AG08395 (cell line): ENCODE measurements around the gene PLCB3.

Experiments
- DNase-seq: peaks from one replicate; pipeline ENCODE4 v3.0.0; 2012; ENCODE audit warnings: mixed read lengths, low spot score

PLCB3 gene

DNA sequence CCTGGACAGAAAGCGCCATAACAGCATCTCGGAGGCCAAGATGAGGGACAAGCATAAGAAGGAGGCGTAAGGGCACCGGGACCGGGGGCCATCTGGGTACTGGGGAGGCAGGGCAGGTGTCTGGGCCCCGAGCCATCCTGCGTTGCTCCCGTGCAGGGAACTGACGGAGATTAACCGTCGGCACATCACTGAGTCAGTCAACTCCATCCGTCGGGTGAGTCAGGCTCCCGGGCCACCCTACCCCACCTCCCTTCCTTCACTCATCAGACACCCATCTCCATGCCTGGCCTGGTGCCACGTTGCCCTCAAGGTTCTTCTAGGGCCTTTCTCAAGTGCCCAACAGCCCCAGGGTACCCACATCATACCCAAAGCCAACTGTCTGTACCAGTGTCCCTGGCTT lies 15.0 kb downstream of the PLCB3 start:
- no peak for DNase-seq

DNA sequence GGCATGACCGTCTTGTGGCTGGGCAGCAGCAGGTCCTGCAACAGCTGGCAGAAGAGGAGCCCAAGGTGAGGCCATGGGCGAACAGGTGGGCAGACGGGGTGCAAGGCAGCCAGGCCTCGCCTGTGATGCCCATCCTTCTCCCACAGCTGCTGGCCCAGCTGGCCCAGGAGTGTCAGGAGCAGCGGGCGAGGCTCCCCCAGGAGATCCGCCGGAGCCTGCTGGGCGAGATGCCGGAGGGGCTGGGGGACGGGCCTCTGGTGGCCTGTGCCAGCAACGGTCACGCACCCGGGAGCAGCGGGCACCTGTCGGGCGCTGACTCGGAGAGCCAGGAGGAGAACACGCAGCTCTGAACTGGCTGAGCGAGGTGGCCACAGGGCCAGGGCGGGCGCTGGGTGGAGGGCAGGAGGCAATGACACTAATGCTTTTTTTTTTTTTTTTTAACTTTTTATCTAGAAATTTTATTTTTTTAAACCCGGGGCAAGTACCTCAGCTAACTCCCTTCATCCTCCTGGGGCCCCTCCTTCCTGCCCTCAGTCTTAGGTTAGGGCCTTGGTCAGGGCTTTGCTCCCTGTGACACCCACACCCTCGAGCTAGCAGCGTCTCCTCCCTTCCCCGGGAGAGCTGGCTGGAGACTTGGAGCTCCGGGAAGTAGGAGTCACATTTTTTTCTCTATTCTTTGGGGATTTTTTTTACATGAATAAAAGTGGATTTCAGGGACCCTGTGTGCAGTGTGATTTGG lies 16.0 kb downstream of the PLCB3 start:
- no peak for DNase-seq

GRCh38 chr11:64268025-64268892 lies 16.9 kb downstream of the PLCB3 start:
- DNase-seq: no peak

- DNase-seq: no peak
Measured at GRCh38 chr11:64268893-64269539, 17.7 kb downstream of the PLCB3 start.

- peak; percentile 95 for DNase-seq
Measured at GRCh38 chr11:64269540-64270220, 18.4 kb downstream of the PLCB3 start.

GRCh38 chr11:64275031-64275800 lies 23.9 kb downstream of the PLCB3 start:
- no peak for DNase-seq

DNA sequence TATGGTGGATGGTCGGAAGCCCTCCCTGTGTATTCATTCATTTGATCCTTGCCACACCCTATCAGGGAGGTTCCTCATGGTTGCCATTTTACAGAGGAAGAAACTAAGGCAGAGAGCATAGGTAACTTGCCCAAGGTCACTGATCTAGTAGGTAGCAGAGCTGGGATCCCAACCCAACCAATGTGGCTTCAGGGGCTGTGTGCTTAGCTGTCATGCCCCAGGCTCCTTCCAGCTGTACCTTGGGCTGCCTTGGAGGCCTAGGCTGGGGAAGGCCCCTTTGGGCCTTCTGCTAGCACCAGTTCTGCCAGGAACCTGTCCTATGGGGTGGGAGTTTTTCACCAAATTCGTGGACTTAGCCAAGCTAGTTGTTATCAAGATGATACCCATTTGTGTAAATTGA lies 24.5 kb downstream of the PLCB3 start:
- no peak for DNase-seq

DNA sequence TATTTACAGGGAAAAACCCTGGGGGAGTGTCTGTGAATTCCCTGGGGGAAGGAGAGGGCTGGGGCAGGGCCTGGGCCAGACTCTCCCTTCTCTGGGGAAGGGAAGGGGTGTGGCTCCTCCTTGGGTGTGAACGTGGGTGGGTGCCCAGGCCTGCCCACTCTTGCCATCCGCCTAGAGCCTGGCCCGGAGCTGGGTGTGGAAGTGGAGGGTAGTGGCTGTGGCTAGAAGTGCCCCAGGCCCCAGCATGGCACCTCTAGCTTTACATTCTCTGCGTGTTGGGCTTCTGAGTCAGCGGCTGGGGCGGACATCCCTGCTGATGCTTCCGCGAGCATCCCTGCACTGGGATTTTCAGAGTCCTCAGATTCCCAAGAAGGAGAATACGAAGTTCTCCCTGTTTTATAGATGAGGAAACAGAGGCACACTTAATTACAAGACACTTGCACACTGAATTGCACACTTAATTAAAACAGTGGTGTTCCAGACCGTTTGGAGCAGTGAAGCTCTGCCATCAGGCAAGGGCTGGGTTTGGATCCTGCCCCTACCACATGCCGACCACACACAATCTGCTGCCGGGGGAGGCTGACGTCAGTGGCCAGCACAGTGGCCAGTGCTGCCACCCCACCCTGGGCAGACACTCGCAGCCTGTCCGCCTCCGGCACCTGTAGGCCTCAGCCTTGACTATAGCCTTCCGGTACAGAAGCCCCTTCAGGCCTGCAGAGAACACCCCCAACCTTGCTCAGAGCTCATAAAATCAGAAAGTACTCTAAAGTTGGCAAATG lies 25.5 kb downstream of the PLCB3 start:
- DNase-seq: peak; percentile 44

GRCh38 chr11:64278576-64279190 lies 27.4 kb downstream of the PLCB3 start:
- no peak for DNase-seq

DNA sequence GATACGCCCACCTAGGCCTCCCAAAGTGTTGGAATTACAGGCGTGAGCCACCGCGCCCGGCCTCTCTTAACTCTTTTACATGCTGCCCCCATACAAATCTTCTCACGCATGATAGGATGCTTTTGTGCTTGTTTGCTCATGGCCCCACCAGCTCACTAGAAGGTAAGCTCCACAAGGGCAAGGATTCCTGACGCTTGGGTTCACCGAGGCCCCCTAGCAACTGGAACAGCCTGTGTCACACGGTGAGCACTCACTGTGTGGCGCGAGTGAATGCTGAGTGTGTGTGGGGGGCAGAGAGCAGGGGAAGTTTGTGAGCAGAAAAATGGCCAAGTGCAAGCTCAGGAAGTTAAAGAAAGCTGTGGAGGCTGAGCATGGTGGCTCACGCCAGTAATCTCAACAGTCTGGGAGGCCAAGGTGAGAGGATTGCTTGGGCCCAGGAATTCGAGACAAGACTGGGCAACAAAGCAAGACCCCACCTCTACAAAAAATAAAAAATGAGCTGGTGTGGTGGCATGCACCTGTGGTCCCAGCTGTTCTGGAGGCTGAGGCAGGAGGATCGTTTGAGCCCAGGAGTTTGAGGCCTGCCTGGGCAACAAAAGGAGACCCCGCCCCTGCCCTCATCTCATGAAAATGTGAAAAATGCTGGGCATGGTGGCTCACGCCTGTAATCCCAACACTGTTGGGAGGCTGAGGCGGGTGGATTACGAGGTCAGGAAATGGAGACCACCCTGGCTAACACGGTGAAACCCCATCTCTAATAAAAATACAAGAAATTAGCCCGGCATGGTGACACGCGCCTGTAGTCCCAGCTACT lies 30.8 kb downstream of the PLCB3 start:
- no peak for DNase-seq

- no peak for DNase-seq
Measured at GRCh38 chr11:64283092-64283491, 31.8 kb downstream of the PLCB3 start.

DNA sequence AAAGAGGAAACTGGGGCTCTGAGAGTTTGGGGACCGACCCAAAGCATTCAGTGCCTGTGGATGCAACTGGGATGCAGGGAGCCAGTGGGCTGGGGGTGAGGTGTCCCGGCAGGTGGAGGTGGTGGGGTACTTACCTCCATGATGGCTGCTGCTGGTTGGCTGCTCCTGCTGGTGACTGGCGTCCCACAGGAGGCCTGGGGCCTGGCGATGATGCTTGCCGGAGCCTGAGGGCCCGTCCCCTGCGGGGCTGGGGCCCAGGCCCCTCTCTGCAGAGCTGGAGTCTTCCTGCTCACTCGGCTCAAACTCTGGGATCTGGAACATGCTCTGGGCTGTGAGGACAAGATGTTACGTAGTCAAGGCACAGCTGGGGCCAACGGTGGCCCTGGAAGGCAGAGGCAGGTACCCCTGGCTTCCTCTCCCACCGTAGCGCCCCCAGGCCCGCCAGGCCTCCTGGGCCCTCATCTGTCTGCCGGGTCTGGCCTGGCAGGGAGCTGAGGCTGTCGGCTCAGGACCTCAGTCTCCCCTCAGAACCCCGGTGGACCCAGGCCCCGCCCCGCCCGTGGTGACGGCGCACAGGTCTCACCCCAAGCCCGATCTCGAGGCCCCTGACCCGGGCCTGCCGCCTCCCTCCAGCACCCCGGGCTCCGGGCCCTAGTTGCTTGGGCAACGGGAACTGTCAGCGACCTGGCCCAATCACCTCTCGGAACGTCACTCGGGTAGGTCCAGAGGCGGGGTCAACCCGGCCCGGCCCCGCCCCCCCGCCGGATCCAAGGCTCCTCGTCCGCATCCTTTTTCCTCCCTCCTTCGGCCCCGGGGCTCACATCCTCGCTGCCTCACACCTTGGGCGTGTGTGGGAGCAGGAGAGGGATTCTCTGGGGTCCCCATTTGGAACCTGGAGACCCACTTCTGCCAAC lies 33.0 kb downstream of the PLCB3 start, which contains the start of gene BAD:
Gene BAD (minus strand): TSS at position 618 of the 914 bp plus-strand sequence. CDS start 297 bp downstream, at position 321.
- peak; percentile 99 for DNase-seq

- peak; percentile 95 for DNase-seq
Measured at GRCh38 chr11:64284962-64285884, 33.9 kb downstream of the PLCB3 start, which contains the start of gene GPR137. Gene GPR137 (plus strand): TSS chr11:64285848. CDS start chr11:64286525, 677 bp downstream.

GRCh38 chr11:64285885-64286800 lies 34.8 kb downstream of the PLCB3 start:
- DNase-seq: no peak

GRCh38 chr11:64286801-64287159 lies 35.5 kb downstream of the PLCB3 start:
- DNase-seq: no peak
